ENCODE measurements around the gene ST6GALNAC5. TPM values are rescaled to one million over a fixed set of nuclear protein-coding genes. Genes with fewer than 3 reads are reported as not detected.

ST6GALNAC5 gene
- polyA plus RNA-seq, 1 experiment = 1.6 TPM

DNA sequence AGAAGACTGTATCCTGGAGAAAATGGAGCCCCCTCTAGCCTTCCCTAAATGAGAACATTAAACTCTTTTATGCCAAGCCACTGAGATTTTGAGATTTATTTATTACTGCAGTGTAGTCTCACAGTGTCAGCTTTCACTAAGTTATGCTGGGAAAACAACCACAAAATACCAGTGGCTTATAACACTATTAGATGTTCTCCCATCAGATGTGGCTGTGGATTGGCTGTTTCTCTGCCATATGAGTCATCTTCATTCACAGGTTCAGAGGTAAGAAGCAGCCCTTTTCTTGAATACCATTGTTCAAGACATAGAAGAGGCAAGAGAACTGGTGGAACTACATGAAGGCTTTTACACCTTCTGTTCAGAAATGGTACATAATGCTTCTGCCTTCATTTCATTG is 32.1 kb upstream of the ST6GALNAC5 start:
- no peak for DNase-seq (ENCODE audit: low read depth, low spot score)
- Histone ChIP-seq H3K4me3 (ENCODE audit: low read depth, low read length) (no peak overlapping the region), H3K27ac (ENCODE audit: low read depth, low read length) (no peak overlapping the region), H3K27me3 (ENCODE audit: control insufficient read depth, insufficient read depth, low read length) (no peaks in the 10 kb centered on the region), H3K9me3 (ENCODE audit: control insufficient read depth, insufficient read depth, low read length) (no peaks in the 10 kb centered on the region)
- CTCF ChIA-PET = no interaction called here
- POLR2A ChIA-PET = no interaction called here
- TF ChIP-seq, protein P1, sequence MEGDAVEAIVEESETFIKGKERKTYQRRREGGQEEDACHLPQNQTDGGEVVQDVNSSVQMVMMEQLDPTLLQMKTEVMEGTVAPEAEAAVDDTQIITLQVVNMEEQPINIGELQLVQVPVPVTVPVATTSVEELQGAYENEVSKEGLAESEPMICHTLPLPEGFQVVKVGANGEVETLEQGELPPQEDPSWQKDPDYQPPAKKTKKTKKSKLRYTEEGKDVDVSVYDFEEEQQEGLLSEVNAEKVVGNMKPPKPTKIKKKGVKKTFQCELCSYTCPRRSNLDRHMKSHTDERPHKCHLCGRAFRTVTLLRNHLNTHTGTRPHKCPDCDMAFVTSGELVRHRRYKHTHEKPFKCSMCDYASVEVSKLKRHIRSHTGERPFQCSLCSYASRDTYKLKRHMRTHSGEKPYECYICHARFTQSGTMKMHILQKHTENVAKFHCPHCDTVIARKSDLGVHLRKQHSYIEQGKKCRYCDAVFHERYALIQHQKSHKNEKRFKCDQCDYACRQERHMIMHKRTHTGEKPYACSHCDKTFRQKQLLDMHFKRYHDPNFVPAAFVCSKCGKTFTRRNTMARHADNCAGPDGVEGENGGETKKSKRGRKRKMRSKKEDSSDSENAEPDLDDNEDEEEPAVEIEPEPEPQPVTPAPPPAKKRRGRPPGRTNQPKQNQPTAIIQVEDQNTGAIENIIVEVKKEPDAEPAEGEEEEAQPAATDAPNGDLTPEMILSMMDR (IDR thresholded peaks at IDR 0.05; ENCODE audit: low read depth, low read length) = no peak

DNA sequence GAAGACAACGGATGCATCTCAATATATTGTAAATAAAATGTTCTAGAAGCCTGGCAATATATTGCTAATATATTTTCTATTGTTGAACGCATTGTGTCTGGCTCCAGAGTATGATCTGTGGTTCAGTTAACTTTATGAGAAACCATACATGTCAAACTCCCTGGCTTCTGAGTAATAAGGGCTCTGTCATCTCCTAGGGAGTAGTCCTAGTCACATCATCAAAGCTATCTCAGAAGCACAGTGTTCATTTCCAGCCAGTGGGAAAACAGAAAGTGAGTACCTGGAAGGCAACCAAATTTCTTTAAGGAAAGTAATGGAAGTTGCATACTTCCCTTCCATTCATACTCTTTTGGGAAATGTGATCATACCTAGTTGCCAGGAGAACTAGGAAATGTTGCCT is 27.0 kb upstream of the ST6GALNAC5 start:
- Histone ChIP-seq H3K4me3 (ENCODE audit: low read depth, low read length) (no peak overlapping the region), H3K27me3 (ENCODE audit: control insufficient read depth, insufficient read depth, low read length) (no peaks in the 10 kb centered on the region), H3K27ac (ENCODE audit: low read depth, low read length) (no peak overlapping the region), H3K9me3 (ENCODE audit: control insufficient read depth, insufficient read depth, low read length) (no peaks in the 10 kb centered on the region)
- TF ChIP-seq, protein P1 (IDR thresholded peaks at IDR 0.05; ENCODE audit: low read depth, low read length) = no peak
- ChIA-PET POLR2A (no interaction called here), CTCF (no interaction called here)
- DNase-seq (ENCODE audit: low read depth, low spot score) = no peak

DNA sequence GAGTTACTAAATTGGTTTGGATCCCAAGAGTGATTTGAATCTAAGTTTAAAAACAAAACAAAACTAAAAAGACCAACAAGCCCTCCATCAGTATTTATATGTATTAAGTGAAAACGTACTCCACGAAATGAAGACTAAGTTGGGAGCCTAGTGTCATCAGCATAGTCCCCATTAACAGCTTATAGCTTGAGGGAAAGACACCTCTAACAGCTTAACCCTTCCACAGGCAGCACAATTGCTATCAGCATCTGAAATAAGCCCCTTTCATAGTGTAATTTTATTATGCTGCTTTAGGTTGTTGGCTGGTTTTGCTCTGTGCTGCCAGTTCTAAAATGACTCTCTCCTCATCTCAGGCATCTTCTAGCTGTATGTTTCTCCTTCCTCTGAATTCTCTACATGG is 25.8 kb upstream of the ST6GALNAC5 start:
- no peak overlapping the region for H3K4me3 ChIP-seq (ENCODE audit: low read depth, low read length)
- TF ChIP-seq, protein P1 (IDR thresholded peaks at IDR 0.05; ENCODE audit: low read depth, low read length) = no peak
- H3K27ac ChIP-seq (ENCODE audit: low read depth, low read length) = no peak overlapping the region
- no peaks in the 10 kb centered on the region for H3K9me3 ChIP-seq (ENCODE audit: control insufficient read depth, insufficient read depth, low read length)
- no peak for DNase-seq (ENCODE audit: low read depth, low spot score)
- H3K27me3 ChIP-seq (ENCODE audit: control insufficient read depth, insufficient read depth, low read length) = no peaks in the 10 kb centered on the region
- POLR2A ChIA-PET = no interaction called here
- CTCF ChIA-PET = no interaction called here

DNA sequence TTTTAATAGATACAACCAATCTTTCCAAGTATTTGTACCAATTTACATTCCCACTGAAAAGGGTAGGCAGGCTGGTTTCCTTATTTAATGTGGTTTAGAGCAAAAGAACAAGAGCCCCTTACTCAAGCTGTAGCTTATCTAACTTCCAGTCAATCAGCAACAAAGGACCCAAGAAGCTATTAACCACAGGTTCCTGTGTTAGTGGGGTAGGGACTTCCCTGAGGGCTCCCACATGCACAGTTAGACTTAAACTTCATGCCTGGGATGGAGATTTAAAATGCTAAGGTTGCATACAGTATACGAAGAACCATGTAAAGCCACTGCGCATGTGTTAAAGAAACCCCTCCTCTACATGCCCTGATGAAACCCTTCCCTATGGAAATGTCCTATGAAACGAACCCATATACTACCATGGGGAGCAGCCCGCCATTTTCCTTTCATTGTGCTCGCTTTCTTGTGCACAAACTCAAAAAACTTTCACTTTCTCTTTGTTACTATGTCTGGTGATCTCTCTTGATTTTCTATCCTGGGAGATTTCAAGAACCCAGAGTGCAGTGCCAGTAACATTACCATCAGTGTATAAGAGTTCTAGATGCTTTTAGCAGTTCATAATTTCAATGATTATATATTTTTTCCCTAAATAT is 23.3 kb upstream of the ST6GALNAC5 start:
- no peak for DNase-seq (ENCODE audit: low read depth, low spot score)
- CTCF ChIA-PET = interaction anchor here (0.6 kb wide), 1 partner anchor 210 kb away, joined by 5 read pairs; no protein-coding TSS in a partner anchor
- TF ChIP-seq, protein P1 (IDR thresholded peaks at IDR 0.05; ENCODE audit: low read depth, low read length) = no peak
- POLR2A ChIA-PET = no interaction called here
- Histone ChIP-seq H3K27me3 (ENCODE audit: control insufficient read depth, insufficient read depth, low read length) (no peaks in the 10 kb centered on the region), H3K4me3 (ENCODE audit: low read depth, low read length) (no peak overlapping the region), H3K9me3 (ENCODE audit: control insufficient read depth, insufficient read depth, low read length) (no peaks in the 10 kb centered on the region), H3K27ac (ENCODE audit: low read depth, low read length) (no peak overlapping the region)

DNA sequence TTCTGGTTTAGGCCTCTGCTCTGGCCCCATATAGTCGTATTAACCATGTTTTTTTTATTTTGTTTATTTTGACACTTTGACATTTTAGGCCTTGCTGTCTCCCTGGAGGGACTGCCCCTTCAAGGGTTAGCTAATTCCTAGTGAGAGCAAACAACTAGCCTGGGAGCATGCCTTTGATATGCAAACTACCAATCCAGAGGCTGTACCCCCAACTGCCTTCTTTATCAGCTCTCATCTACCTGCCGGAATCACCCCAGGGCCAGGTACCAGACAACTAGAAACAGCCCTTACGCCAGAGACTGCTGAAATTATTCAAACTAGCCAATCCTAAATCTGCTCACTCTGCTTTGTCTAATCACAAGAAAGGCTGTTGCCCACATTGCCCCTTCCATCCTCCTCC is 13.0 kb upstream of the ST6GALNAC5 start:
- Histone ChIP-seq H3K27ac (ENCODE audit: low read depth, low read length) (no peak overlapping the region), H3K27me3 (ENCODE audit: control insufficient read depth, insufficient read depth, low read length) (no peaks in the 10 kb centered on the region), H3K4me3 (ENCODE audit: low read depth, low read length) (no peak overlapping the region), H3K9me3 (ENCODE audit: control insufficient read depth, insufficient read depth, low read length) (no peaks in the 10 kb centered on the region)
- TF ChIP-seq, protein P1 (IDR thresholded peaks at IDR 0.05; ENCODE audit: low read depth, low read length) = no peak
- no peak for DNase-seq (ENCODE audit: low read depth, low spot score)
- ChIA-PET CTCF (no interaction called here), POLR2A (no interaction called here)

Data from AG04450 (cell line).